ENCODE results near the gene PTPRN2.

- TF ChIP-seq CTCF (IDR thresholded peaks at IDR 0.05) (peak in 3 of 6 experiments; percentile 26 to 31 (median 30)), POLR2A (IDR thresholded peaks at IDR 0.05) (no peak)
Measured at GRCh38 chr7:158442260-158442659, 145.4 kb downstream of the PTPRN2 start.
